Measurements from ENCODE around the gene FGD2. TPM values are rescaled to one million over a fixed set of nuclear protein-coding genes. Genes with fewer than 3 reads are reported as not detected.
A peak's percentile ranks its signal among the peaks of the same experiment; 100 is the strongest.

Gene FGD2
- total and polyA plus RNA-seq, 2 experiments from 2014 or later: 0.13 to 0.14 TPM

- Histone ChIP-seq H3K4me2 (no peak overlapping the region), H3K79me2 (replicated peaks; ENCODE audit: insufficient read depth) (peaks cover 56% of the 10 kb centered on the region), H3K9me2 (ENCODE audit: insufficient read depth) (no peaks in the 10 kb centered on the region), H3K27ac (ENCODE audit: low read depth) (no peak overlapping the region), H3K27me3 (ENCODE audit: insufficient read depth) (no peaks in the 10 kb centered on the region), H3K4me3 (no peak overlapping the region), H3F3A (replicated peaks; ENCODE audit: low read depth) (peaks cover 4% of the 10 kb centered on the region), H2AFZ (no peak overlapping the region), H3K4me1 (ENCODE audit: insufficient read depth) (peaks cover 40% of the 10 kb centered on the region), H3K36me3 (ENCODE audit: insufficient read depth) (peaks cover 36% of the 10 kb centered on the region), H4K20me1 (replicated peaks; ENCODE audit: insufficient read depth) (peaks cover 56% of the 10 kb centered on the region)
- Mint-ChIP-seq H3K4me3 (no peak overlapping the region), H3K36me3 (ENCODE audit: low read depth) (peaks cover 53% of the 10 kb centered on the region), H3K27ac (peak overlapping the region; percentile 76), H3K9me3 (no peaks in the 10 kb centered on the region), H3K27me3 (ENCODE audit: insufficient read depth, low read depth, poor library complexity) (peaks cover 7% of the 10 kb centered on the region), H3K4me1 (peaks cover 33% of the 10 kb centered on the region)
- no peak for DNase-seq (ENCODE audit: low spot score)
- ATAC-seq: no peak
- TF ChIP-seq, protein P1, sequence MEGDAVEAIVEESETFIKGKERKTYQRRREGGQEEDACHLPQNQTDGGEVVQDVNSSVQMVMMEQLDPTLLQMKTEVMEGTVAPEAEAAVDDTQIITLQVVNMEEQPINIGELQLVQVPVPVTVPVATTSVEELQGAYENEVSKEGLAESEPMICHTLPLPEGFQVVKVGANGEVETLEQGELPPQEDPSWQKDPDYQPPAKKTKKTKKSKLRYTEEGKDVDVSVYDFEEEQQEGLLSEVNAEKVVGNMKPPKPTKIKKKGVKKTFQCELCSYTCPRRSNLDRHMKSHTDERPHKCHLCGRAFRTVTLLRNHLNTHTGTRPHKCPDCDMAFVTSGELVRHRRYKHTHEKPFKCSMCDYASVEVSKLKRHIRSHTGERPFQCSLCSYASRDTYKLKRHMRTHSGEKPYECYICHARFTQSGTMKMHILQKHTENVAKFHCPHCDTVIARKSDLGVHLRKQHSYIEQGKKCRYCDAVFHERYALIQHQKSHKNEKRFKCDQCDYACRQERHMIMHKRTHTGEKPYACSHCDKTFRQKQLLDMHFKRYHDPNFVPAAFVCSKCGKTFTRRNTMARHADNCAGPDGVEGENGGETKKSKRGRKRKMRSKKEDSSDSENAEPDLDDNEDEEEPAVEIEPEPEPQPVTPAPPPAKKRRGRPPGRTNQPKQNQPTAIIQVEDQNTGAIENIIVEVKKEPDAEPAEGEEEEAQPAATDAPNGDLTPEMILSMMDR (conservative IDR thresholded peaks at IDR 0.05; ENCODE audit: low read depth in 2 of 2): peak in 1 of 2 experiments; percentile 24; a peak in 2 of 4 replicates
- TF ChIP-seq ZNF114 (CRISPR knock-in tag; IDR thresholded peaks at IDR 0.05) (no peak), STAT1 (IDR thresholded peaks at IDR 0.05; ENCODE audit: unreplicated experiment) (no peak), JUNB (IDR thresholded peaks at IDR 0.05; ENCODE audit: unreplicated experiment) (no peak), ZNF331 (CRISPR knock-in tag; IDR thresholded peaks at IDR 0.05; ENCODE audit: low read depth) (no peak)
- TF ChIP-seq, protein P2, sequence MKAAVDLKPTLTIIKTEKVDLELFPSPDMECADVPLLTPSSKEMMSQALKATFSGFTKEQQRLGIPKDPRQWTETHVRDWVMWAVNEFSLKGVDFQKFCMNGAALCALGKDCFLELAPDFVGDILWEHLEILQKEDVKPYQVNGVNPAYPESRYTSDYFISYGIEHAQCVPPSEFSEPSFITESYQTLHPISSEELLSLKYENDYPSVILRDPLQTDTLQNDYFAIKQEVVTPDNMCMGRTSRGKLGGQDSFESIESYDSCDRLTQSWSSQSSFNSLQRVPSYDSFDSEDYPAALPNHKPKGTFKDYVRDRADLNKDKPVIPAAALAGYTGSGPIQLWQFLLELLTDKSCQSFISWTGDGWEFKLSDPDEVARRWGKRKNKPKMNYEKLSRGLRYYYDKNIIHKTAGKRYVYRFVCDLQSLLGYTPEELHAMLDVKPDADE (IDR thresholded peaks at IDR 0.05): no peak
Observed at GRCh38 chr6:36978421-36979346, 26.8 kb upstream of the FGD2 start.

DNA sequence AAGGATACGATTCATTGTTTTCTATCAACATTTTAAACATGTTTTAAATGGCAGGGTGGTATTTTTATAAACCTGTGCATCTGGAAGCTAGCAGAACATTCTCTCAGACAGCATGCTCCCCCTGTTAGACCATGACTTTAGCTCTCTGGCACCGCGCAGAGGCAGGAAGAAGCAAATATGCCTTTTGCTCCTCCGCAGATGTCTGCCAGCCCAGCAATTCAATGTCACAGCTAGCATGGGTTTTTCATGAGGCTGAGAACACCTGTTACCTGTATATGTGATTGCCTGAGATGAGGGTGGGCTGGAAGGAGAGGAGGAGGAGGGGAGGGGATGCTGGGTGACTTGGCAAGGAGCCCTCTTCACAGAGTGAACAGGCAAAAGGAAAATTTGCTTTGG lies 26.1 kb upstream of the FGD2 start:
- no peaks in the 10 kb centered on the region for H3K27me3 ChIP-seq (ENCODE audit: insufficient read depth)
- H3K4me3 ChIP-seq: no peak overlapping the region
- peaks cover 62% of the 10 kb centered on the region for H3K79me2 ChIP-seq (replicated peaks; ENCODE audit: insufficient read depth)
- H2AFZ ChIP-seq: no peak overlapping the region
- H3K9me2 ChIP-seq (ENCODE audit: insufficient read depth): no peaks in the 10 kb centered on the region
- H4K20me1 ChIP-seq (replicated peaks; ENCODE audit: insufficient read depth): peaks cover 61% of the 10 kb centered on the region
- no peak overlapping the region for H3K4me2 ChIP-seq
- peaks cover 47% of the 10 kb centered on the region for H3K36me3 Mint-ChIP-seq (ENCODE audit: low read depth)
- H3K27ac Mint-ChIP-seq: no peak overlapping the region
- peaks cover 4% of the 10 kb centered on the region for H3F3A ChIP-seq (replicated peaks; ENCODE audit: low read depth)
- DNase-seq (ENCODE audit: low spot score) (no peak), ATAC-seq (no peak; the same call in 2 of the 3 replicates)
- no peaks in the 10 kb centered on the region for H3K9me3 Mint-ChIP-seq
- H3K4me1 Mint-ChIP-seq: peaks cover 33% of the 10 kb centered on the region
- H3K4me1 ChIP-seq (ENCODE audit: insufficient read depth): peaks cover 46% of the 10 kb centered on the region
- peaks cover 7% of the 10 kb centered on the region for H3K27me3 Mint-ChIP-seq (ENCODE audit: insufficient read depth, low read depth, poor library complexity)
- TF ChIP-seq, protein P1 (conservative IDR thresholded peaks at IDR 0.05; ENCODE audit: low read depth in 2 of 2): peak; percentile 26 to 35
- TF ChIP-seq ZNF331 (CRISPR knock-in tag; IDR thresholded peaks at IDR 0.05; ENCODE audit: low read depth): no peak
- no peak overlapping the region for H3K4me3 Mint-ChIP-seq
- no peak overlapping the region for H3K27ac ChIP-seq (ENCODE audit: low read depth)
- peaks cover 34% of the 10 kb centered on the region for H3K36me3 ChIP-seq (ENCODE audit: insufficient read depth)
